C4-2B (cell line): ENCODE data around the gene SH3RF3.

Experiments used
- ZFX ChIP-seq: fragments of 450-650 bp; IDR thresholded peaks from 2 replicates; pipeline ENCODE4 v1.6.1; 2017
- TF ChIP-seq, protein P1 (sequence below): fragments of 450-650 bp; conservative IDR thresholded peaks from 2 replicates; pipeline ENCODE4 v1.5.1; 2017; ENCODE audit warnings: mild to moderate bottlenecking

DNA sequence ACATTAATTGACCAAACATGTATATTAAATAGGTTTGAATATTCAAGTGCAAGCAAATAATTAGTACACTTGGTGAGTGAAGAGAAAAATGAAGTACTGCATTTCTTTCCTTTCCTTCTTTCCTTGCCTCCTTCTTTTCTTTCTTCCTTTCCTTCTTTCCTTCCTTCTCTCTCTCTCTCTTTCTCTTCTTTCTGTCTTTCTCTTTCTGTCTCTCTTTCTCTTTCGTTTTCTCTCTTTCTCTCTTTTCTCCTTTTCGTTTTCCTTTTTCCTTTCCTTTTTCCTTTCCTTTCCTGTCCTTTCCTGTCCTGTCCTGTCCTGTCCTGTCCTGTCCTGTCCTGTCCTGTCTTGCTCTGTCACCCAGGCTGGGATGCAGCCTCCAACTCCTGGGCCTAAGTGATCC is 119.6 kb downstream of the SH3RF3 start:
- TF ChIP-seq, protein P1, sequence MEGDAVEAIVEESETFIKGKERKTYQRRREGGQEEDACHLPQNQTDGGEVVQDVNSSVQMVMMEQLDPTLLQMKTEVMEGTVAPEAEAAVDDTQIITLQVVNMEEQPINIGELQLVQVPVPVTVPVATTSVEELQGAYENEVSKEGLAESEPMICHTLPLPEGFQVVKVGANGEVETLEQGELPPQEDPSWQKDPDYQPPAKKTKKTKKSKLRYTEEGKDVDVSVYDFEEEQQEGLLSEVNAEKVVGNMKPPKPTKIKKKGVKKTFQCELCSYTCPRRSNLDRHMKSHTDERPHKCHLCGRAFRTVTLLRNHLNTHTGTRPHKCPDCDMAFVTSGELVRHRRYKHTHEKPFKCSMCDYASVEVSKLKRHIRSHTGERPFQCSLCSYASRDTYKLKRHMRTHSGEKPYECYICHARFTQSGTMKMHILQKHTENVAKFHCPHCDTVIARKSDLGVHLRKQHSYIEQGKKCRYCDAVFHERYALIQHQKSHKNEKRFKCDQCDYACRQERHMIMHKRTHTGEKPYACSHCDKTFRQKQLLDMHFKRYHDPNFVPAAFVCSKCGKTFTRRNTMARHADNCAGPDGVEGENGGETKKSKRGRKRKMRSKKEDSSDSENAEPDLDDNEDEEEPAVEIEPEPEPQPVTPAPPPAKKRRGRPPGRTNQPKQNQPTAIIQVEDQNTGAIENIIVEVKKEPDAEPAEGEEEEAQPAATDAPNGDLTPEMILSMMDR, result no peak
- TF ChIP-seq ZFX, result no peak
